HG03064 (cell line): ENCODE results near the gene ANKRD11.
A peak's percentile ranks its signal among the peaks of the same experiment; 100 is the strongest.

ENCODE experiments used
- ATAC-seq: cut with Tn5 transposase; IDR thresholded peaks from one replicate; pipeline ENCODE4 v1.9.1; 2021; ENCODE audit warnings: low read depth; ENCODE audit not compliant: unreplicated experiment

ANKRD11 gene

DNA sequence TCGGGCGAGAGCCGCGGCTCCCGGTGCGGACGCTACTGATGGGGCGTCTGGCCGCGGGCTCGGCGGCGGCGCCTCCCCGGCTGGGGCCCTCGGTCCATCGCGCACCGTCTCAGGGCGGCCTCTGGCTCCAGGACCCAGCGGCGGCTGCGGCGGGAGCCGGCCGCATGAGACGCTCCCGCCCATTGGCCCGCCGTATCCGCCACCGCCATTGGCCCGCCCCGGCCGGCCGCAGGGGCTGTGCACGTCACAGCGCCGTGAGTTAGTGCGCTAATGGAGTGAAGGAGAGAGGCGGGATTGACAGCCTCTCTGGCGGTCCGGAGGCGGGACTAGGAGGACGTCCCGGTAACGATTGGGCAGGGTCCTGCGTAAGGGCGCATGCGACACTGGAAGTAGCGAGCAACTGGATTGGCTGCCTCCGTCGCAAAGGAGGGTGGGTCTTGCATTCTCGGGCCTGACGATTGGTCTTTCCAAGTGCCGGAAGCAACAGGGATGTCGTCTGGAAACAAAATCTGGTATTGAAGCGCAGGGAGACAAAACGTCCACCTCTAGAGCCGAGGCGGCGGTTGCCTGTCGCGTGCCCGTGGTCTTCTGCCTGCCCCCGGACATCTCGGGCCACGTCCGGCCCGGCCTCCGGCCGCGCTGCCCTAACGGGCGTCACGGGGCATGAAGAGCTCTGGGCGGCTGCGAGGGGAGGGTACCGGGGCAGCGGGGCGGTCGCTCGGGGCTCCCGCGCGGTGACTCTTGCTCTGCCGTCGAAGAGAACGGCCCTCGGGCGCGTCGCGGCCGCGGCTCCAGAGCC lies at the start of gene ANKRD11:
Gene ANKRD11 (minus strand): TSS at position 123 of the 799 bp plus-strand sequence. CDS start 173,542 bp downstream, outside the sequence.
- peak; percentile 76 for ATAC-seq

DNA sequence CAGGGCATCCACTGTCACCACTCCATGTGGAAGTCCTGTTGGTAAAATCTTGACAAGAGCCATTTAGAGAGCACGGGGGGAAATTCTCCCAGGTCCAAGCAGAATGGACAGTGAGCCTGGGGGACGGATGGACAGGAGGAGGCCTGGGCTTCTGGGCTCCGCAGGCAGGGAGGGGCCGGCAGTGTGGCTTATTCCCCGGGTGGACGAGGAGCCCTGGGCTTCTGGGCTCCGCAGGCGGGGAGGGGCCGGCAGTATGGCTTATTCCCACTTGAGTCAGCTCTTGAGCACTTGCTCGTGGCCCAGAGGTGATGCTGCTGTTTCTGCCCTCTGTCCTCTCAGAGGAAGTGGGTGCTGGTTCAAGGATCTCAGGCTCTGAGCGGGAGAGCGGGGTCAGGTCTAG lies 47.9 kb upstream of the ANKRD11 start:
- no peak for ATAC-seq

DNA sequence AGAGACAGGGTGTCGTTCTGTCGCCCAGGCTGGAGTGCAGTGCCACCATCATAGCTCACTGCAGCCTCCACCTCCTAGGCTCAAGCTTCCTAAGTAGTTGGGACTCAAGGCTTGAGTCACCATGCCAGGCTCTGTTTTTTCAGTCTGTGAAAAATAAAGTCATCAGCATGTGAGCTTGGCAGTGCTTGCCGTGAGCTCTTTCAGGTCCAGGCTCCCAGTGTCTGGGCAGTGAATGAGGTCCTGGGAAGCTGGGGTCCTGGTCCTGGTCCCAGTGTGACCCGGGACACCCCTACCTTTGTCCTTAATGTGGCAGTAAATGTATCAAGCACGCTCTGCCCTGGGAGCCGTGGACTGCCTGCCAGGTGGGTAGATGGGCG lies 47.2 kb upstream of the ANKRD11 start:
- ATAC-seq: no peak

DNA sequence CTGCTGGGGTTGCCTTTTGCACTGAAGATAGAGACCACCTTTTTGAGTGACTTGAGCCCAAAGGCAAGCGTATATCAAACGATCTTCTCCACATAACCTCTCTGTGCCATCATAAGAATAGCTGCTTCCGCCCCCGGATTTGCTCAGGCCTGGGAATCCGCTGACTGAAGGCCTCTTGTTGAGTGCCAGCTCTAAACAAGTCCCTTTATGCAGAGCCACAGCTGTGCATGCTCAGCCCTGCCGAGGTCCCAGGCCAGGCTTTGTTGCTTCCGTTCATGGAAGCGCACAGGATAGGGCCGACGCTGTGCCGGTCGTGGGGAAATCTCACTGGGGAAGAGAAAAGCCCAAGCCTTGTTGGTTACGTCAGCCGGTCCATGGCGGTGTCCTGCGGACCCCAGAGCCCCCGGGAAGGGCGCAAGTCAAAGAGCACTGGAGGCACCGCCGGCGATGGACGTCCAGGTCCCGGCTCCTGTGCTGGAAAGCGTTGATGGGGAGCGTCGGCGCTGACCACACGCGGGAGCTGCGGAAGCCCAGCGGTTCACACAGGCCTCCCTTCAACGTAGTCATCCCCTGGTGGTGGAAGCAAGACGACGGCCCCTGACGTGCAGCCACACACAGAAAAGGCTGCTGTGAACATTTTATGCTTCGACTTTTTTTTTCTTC lies 46.7 kb upstream of the ANKRD11 start:
- no peak for ATAC-seq

DNA sequence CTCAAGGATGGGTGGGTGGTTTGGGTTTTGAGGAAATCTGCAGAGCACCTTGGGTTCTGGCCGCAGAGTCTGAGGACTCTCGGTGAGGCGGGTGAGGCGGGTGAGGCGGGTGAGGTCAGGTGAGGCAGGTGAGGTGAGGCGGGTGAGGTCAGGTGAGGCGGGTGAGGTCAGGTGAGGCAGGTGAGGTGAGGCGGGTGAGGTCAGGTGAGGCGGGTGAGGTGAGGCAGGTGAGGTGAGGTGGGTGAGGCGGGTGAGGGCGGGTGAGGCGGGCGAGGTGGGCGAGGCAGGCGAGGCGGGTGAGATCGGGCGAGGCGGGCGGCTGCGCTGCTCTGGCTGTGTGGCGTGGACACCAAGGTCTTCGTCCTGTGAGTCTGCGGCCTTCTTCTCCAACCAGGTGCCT lies 46.0 kb upstream of the ANKRD11 start:
- no peak for ATAC-seq

DNA sequence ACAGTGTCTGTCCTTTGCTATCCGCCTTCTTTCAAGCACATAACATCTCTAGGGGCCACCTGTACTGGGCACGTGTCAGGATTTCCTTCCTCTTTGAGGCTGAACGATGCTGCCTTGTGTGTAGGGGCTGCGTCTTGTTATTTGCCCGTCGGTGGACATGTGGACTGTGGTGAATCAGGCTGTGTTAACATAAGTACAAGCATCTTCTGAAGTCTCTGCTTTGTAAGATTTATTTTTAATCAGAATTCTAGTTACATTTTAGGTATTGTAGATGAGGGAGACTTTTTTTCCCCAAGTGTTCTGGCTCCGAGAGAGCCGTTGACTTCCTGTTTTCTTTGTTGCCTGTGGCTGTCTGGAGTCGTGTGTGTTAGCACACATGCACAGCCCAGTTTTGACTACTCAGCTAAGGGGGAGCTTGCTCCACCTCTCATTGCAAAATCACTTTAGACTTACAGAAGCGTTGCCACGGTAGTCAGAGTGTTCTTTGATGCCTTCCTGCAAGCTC lies 43.9 kb upstream of the ANKRD11 start:
- ATAC-seq: no peak

DNA sequence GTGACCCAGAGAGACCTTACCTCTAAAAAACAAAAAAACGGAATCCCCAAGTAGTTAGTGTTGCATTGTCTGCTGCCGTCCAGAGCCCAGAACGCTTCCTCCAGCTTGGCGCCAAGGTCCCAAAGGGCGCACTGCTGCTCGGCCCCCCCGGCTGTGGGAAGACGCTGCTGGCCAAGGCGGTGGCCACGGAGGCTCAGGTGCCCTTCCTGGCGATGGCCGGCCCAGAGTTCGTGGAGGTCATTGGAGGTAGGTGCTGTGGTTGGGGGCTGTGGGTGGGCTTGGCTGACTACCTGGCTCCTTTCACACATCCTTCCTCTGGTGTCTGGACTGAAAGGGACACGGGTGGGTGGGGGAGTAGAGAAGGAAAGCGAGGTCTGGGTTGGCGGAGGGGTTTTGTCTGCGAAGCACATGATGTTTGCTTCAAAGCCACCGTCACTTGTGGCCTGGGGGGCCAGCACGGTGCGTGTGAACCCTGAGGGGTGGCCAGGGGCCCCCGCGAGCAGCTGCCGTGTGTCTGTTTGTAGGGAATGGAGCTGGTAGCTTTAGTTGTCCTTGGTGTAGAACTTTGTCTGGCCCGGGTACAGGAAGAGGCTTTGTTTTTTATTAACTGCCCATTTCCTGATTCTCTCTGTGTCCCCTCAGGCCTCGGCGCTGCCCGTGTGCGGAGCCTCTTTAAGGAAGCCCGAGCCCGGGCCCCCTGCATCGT lies 41.6 kb upstream of the ANKRD11 start:
- ATAC-seq: no peak

DNA sequence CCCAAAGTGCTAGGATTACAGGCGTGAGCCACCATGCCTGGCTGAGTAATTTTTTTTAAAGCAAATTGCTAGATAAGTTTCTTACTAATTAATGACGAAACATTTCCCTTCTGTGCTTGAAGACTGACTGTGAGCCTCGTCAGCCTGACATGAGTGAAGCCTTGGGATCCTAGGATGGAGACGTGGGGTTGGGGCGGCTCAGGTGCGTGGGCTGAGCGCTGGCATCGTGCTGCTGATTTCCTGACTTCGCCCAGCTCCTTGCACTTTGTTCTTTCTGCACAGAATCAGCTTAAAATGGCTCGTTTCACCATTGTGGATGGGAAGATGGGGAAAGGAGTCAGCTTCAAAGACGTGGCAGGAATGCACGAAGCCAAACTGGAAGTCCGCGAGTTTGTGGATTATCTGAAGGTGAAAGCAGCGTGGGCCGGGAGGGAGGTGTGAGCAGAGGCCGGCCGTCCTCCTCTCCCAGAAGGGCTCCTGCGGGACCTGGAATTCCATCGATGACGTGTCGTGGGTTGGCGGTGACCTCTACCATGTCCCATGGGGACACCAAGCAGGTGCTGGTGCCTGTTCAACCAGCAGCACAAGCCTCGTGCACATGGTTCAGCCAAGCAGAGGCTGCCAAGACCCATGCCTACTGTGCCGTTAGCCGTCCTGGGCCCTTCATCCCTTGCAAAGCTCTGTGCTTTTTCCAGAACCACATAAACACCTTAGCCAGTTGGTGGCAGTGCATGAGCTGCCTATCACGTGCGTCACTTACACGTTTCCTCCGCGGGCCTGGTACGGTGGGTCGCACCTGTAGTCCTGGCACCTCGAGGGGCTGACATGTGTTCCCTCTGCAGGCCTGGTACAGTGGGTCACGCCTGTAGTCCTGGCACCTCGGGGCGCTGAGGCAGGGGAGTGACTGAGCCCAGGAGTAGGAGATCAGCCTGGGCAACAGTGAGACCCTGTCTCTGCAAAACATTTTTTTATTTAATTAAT lies 40.3 kb upstream of the ANKRD11 start:
- ATAC-seq: no peak

DNA sequence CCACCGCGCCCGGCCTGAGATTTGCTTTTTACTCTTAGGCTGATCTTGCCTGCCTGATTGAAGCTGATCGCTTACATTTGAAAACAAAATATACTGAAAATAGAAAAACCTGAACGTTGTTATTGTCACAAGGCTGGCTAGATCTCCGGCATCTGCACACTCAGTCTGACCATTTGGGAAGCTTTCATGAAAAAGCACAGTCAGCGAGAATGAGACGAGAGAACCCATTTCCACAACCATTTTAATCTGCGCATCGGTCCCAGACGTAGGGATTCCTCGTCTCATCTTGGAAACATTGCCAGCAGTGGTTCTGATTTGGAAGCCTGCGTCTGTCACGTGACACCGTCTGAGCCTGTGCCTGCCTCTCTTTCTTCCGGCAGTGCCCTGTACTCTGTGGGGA lies 38.7 kb upstream of the ANKRD11 start:
- ATAC-seq: no peak

DNA sequence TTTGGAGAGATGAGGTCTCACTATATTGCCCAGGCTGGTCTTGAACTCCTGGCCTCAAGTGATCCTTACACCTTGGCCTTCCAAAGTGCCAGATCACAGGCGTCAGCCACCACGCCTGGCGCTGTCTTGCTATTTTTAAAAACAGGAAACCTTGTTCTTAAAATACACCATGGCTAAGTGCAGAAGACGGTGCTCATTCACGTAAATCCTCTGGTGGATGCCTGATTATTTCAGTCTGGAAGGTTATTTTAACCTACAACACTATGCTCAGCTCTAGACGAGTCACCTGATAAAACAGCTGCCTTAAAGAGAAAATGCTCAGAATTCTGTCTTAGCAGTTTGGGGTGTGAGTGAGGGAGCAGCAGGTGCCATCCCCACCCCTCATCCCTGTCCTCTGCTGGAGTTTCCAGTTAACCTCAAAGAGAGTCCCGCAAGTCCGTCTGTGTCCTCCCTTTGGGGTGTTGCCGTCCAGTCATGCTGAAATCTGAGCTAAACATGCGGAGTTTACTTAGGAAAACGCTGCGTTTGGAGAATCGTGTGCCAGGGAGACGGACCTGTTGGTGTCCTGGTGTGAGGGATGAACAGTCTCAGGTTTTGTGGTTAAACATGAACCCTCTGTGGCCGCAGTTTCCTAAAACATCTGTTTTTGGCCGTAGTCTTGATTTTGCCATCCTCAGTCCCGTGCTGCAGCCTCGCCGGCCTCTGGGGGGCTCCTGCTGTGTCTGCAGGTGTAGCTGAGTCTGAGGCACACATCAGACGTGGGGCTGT lies 35.0 kb upstream of the ANKRD11 start:
- no peak for ATAC-seq

DNA sequence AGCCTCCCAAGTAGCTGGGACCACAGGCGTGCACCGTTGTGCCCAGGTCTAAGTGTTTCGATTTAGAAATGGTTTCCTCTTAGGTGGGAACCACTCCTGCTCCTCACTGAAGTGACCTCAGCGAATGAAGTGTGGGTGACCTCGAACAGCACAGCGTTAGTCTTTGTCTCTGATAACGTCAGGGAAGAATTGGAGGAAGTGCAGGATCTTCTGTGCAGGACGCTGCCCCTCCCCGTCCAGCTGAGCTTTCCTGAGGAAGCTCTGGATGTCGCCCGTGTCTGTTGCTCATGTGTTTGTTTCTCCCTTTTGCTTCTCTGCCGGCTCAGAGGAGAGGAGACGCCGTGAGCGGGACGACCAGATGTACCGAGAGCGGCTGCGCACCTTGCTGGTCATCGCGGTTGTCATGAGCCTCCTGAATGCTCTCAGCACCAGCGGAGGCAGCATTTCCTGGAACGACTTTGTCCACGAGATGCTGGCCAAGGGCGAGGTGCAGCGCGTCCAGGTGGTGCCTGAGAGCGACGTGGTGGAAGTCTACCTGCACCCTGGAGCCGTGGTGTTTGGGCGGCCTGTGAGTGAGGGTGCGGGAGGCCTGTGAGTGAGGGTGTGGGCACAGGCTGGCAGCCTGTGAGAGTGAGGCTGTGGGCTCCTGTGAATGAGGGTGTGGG lies 33.5 kb upstream of the ANKRD11 start:
- no peak for ATAC-seq

DNA sequence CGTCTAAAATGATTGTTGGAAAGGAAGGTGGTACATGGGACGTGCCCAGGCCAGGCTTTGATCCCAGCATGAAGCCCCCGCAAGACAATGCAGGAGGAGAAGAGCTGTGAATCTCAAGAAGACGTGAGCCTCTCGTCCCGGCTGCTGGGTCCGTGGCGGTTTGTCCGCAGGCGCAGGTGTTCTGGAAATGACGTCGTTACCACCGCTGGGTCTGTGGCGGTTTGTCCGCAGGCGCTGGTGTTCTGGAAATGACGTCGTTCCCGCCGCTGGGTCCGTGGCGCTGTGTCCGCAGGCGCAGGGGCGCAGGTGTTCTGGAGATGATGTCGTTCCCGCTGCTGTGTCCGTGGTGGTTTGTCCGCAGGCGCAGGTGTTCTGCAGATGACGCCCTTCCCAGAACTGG lies 31.9 kb upstream of the ANKRD11 start:
- no peak for ATAC-seq

DNA sequence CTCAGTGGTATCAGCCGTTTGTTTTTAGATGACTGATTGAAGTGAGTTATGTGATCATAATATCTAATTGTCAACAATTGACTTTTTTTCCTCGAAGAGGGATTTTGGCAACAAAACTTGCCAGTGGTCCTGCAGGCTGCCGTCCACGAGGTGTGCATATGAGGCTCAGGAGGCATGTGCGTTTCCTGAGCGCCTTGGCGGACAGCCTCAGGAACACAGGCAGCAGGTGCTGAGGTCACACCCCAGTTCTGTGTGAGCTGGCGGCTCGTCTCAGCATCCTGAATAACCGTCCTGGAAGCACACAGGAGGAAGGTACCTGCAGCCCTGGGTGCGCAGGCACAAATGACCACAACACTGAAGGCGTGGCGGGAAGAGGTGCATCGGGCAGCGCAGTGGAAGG lies 29.5 kb upstream of the ANKRD11 start:
- no peak for ATAC-seq

DNA sequence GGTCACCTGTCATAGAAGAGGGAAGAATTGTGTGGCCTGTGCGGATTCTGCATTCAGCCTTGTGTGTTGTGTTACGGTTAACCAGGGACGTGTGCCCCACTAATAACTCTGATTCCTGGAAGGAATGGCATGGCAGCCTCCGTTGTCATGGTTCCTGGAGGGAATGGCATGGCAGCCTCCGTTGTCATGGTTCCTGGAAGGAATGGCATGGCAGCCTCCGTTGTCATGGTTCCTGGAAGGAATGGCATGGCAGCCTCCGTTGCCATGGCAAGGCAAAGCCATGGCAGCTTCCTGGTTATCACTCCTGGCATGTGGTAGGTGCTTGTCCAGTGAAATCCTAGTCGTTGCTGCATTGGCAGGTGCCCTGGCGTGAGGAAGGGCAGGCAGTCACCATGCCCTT lies 26.8 kb upstream of the ANKRD11 start:
- no peak for ATAC-seq

DNA sequence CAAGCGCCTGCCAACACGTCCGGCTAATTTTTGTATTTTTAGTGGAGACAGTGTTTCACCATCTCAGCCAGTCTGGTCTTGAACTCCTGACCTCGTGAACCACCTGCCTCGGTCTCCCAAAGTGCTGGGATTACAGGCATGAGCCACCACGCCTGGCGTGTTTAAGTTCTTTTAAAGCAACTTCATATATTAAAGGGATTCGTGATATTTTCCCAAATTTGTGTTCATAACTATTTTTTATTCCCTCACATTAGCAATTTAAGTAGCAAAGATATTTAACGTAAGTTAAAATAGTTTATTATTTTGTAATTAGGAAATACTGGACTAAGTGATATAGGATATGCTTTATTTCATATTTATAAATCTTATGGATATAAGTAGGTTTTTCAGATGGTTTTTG lies 22.1 kb upstream of the ANKRD11 start:
- ATAC-seq: no peak

DNA sequence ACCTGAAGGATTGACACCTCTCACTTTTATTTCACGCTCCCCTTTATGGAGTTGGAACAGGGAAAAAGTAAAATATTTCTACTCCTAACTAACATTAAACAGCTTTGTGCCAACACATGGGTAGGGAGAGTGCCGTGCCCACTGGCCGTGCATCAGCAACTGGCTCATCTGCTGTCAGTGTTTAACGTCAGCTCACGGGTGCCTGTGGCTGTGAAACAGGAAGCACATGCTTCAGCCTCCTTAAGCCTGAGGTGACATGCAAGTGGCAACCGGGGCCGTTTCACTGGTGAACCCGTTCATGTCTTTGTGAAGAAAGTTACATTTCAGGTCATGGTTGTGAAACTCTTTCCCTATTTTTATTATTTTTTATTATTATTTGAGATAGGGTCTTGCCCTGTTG lies 21.0 kb upstream of the ANKRD11 start:
- no peak for ATAC-seq

DNA sequence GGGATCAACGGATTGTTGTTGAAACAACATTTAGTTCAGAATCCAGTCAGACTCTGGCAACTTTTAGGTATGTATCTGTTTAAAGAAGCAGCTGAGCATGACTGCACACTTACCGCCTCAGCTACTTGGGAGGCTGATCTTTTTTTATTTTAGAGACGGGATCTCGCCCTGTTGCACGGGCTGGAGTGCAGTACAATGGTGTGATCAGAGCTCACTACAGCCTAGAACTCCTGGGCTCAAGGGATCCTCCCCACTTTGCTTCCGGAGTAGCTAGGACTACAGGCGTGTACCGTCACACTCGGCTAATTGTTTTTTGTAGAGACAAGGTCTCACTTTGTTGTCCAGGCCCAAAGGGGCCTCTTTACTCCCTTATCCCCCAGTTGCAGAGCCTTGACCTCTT lies 20.2 kb upstream of the ANKRD11 start:
- no peak for ATAC-seq

DNA sequence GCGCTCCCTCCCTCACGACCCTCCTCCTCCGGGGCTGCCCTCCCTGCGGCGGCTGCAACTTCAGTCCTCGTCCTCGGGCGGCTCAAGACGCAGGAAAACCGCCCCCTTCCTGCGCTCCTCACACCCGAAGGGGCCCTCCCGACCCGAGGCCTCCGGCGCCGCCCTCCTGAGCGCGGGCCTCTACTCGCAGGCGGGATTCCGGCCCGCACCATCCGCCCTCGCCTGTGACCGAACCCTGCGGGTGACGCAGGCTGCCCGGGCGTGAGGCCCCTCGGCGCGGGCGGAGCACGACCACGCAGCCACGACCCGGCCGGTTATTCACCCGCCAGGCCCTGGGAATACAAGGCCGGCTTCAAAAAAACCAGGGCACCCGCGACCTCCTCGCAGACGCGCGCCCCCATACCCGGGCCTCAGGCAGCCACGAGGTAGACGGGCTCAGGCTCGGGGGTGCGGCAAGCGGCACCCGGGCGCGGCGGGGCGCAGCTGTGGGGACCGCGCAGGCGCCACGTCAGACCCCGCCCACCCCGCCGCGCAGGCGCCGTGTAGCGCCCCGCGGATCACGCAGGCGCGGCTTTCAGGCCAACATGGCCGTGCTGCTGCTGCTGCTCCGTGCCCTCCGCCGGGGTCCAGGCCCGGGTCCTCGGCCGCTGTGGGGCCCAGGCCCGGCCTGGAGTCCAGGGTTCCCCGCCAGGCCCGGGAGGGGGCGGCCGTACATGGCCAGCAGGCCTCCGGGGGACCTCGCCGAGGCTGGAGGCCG lies 17.7 kb upstream of the ANKRD11 start, which contains the start of gene SPG7:
Gene SPG7 (plus strand): TSS at position 570 of the 757 bp plus-strand sequence. CDS start 15 bp downstream, at position 585.
- ATAC-seq: peak; percentile 74
